HG02870 (cell line): ENCODE results near the gene SLC13A1.

ENCODE experiments used
- ATAC-seq: cut with Tn5 transposase; IDR thresholded peaks from one replicate; pipeline ENCODE4 v1.9.1; 2021; ENCODE audit warnings: mild to moderate bottlenecking, moderate library complexity; ENCODE audit not compliant: unreplicated experiment

SLC13A1 gene

GRCh38 chr7:123198668-123199652 is 809 bp downstream of the SLC13A1 start:
- ATAC-seq = no peak

DNA sequence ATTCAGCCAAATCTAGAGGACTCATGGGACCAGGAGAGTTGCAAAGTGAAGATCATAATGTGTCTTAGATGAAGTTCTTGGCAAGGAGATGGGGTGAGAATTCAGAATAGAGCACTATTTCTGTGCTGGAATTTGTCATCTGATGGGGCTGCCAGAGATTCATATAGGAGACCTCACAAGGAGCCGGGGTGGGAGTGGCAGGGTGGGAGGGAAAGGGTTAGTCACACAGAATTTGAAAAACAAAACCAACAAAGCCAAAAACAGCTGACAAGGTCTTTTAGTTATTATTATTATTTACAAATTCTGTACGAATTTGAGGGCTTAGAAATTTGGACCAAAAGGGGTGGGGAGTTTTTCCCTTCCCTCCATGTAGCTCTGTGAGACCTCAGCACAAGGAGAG is 1.7 kb downstream of the SLC13A1 start:
- ATAC-seq = no peak

DNA sequence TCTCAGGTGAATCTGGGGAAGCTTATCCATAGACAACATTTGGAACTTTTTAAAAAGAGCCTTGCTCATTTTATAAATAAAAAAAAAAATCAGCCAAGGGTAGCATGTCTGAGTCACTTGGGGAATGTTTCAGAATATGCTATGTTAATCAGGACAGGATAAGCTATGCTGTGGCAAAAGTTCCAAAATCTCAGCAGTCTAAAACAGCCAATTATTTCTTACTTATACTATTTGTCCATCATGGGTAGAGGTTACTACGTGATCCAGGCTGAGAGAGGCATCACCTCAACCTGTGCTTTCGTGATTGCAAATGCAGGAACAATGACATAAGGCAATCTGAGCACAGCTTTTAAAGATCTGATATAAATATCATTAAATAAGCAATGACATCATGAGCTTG is 6.5 kb downstream of the SLC13A1 start:
- no peak for ATAC-seq

DNA sequence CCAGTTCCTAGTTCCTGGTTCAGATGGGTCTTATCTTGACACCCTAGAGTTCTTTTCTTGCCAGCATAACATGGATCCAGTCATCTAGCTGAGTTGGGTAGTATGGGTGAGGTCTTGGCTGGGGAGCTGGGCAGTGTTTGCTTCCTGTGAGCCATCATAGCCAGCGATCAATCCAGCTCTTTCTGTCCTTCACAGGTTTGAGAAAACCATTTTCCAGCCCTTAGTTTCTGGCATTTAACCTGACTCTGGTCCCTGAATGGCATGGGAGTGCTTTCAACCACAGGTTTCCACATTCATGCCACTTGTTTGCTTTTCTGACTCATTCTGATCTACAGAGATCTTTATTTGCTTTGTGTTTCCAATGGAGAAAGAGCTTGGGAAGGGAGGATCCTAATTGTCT is 8.6 kb downstream of the SLC13A1 start:
- ATAC-seq = no peak

DNA sequence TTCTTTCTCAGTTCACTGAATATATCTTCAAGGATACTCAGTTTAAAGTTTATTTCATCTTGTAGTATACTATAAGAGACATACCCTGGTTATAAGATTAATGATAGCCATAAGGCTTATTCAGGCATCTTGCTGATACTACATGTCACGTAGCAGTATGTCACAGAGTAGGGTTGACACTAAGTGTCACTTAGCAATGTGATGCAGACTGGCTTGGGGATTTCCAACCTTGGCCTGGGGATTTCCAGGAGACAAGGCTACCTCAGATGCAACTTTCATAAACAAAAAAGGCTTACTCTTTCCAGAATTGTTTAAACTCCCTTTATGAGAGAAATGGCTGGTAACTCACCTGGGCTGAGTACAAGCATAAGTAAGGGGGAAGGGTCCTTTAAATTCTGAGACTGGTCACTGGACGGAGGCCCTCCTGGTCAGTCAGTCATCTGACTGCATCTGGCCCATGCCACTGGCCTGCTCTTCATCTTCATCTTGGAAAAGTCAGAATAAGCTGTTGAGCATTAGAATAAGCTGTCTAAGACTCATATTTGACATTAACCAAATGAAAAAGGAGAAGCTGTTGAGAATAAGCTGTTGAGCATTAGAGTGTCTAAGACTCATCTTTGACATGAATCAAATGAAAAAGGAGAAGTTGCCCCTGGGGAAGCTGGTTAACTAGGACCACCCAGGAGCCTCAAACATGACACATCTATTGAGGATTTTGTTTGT is 9.5 kb downstream of the SLC13A1 start:
- ATAC-seq = peak; percentile 94

DNA sequence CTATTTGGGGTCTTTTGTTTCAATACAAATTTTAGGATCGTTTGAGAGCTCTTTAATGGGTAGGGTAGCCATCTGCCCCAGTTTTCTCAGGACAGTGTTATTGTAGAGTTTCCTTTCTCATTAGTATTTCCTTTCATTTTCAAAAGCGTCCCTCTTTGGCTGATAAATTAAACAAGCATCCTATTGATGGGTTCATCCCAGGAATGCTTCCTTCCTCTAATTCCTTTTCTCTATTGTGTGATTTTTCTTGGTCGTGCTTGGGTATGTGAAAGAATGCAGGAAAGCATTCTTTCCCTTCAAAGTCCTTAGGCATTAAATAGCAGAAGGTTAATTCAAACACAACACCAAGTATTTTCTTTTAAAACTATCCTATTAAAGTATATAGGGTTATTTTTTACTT is 14.0 kb downstream of the SLC13A1 start:
- no peak for ATAC-seq

GRCh38 chr7:123184271-123184670 is 15.5 kb downstream of the SLC13A1 start:
- ATAC-seq = no peak

GRCh38 chr7:123183431-123183830 is 16.3 kb downstream of the SLC13A1 start:
- ATAC-seq = no peak

DNA sequence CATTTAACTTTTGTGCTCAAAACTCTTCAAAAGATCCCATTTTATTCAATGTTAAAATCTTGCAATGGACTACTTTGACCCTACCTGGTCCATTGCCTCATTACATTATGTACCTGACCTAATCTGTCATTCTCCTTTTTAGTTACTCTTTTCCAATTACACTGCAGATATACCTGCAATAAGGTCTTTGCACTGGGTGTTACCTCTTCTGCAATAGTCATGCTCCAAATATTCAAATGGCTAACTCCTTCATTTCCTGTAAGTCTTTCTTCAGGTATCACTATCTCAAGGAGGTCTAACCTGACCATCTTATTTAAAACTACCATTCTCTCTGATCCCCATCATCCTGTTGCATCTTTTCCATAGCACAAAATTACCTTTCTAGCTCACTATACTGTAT is 22.3 kb downstream of the SLC13A1 start:
- ATAC-seq = no peak

DNA sequence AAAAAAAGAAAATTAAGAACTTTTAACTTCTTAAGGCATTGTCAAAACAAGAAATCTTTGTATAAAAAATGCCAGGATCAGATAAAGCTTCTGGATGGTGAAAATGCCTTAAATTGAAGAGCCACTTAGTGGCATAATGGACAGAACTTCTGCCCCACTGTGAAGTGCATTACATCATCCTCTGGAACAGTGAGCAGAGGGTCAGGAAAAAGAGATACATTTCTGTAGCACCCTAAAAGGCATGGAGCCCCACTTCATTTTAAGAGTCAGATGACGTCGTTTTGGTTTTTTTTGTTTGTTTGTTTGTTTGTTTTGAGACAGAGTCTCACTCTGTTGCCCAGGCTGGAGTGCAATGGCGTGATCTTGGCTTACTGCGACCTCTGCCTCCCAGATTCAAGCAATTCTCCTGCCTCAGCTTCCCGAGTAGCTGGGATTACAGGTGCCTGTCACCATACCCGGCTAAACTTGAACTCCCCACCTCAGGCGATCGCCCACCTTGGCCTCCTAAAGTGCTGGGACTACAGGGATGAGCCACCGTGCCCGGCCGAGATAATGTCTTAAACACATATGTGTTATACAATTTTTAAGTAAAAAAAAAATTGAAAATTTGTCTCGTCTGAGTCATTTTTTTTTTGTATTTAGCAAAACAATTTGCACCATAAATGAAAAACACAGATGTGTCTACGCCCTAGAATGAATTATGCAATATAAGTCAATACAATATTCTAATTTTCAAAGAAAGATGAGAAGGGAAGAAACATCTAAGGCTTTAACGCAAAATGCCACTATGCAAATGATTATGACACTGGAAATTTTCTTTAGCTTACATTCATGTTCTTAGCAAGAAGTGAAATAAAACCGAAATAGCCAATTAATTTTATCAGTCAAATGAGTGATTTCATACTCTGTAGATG is 29.2 kb downstream of the SLC13A1 start:
- no peak for ATAC-seq

DNA sequence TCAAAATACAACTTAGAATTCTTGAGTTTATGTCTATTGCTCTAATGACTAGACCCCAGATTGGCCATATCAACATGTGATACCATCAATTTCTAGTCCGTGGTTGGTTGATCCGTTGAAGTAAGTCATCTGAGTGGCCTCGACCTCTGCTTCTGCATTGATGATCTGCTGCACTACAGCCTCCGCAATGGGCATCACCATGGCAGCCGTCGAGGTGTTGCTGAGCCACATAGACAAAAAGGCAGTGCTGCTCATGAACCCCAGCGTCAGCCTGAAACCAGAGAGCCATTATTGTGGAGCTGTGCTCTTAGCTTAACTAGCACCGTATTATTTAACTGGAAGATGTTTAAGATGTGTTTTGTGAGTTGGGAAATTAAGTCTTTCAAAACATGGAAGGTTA is 30.7 kb downstream of the SLC13A1 start:
- ATAC-seq = no peak

DNA sequence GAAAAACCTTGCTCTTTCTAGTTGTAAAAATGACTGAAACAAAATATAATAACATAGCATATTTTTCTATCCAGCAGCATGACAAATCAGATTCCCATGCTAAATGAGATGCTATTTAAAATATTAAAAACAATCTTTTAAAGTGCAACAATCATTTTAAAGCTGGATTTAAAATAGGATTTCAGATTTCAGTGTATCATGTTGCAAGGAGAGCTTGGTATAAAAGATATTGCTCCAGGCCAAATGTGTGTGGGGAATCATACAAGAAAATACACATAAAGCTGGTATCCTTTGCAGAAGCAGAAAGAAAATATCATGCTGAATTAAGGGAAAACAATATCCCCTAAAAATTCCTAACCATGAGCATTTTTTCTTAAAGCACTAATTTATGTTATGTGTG is 42.2 kb downstream of the SLC13A1 start:
- no peak for ATAC-seq

DNA sequence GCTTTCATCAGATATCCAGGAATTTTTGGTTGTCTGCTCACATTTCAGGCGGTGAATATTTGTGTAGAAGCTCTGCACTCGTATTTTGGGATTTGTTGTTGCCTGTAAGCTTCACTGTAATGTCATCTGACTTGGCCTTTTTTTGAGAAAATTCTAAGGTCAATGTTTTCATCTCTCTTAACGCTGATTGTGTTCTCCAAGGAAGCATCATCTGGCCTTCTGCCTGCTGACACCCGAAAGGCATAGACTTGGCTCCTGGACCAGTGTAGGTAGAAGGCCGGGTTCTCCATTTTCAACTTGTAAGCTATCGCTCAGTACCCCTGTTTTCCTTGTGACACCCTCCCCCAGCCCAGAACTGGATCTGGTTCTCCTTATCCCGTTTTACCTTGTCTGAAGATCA is 44.2 kb downstream of the SLC13A1 start:
- no peak for ATAC-seq

- ATAC-seq = peak; percentile 98
These were observed 45.4 kb downstream of the SLC13A1 start for GRCh38 chr7:123154231-123154860.

DNA sequence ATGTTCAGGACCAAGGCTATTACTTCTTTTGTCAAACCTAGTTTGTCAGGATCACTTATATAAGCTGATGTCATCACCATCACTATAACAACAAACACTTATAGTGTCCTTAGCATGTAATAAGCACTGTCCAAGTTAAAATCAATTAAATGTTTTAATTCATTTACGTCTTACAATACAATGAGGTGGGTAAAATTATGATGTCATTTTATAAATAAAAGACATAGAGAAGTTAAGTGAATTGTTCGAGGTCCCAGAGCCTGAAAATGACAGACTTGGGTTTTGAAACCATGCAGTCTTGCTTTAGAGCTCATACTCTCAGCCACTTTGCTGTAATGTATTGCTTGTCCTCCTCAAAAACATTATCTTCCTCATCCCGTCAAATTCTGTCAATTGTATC is 48.3 kb downstream of the SLC13A1 start:
- no peak for ATAC-seq

DNA sequence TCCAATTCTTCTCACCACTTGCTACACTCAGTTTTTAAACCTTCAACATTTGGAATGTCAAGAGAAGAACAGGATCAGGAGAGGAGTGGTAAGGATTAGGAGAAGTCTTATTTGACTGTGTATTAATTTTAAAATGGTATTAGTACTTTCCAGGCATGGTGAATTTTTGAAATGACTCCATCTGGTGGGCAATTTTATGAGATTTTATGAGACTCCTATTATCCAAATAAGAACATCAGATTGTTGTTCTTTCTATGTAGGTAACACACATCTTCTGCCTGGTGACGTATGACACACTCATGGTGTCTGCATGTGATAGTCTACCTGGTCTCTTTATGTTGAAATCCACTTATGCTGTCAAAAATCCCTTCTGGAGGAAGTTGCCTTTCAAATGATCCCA is 51.0 kb downstream of the SLC13A1 start:
- ATAC-seq = no peak

DNA sequence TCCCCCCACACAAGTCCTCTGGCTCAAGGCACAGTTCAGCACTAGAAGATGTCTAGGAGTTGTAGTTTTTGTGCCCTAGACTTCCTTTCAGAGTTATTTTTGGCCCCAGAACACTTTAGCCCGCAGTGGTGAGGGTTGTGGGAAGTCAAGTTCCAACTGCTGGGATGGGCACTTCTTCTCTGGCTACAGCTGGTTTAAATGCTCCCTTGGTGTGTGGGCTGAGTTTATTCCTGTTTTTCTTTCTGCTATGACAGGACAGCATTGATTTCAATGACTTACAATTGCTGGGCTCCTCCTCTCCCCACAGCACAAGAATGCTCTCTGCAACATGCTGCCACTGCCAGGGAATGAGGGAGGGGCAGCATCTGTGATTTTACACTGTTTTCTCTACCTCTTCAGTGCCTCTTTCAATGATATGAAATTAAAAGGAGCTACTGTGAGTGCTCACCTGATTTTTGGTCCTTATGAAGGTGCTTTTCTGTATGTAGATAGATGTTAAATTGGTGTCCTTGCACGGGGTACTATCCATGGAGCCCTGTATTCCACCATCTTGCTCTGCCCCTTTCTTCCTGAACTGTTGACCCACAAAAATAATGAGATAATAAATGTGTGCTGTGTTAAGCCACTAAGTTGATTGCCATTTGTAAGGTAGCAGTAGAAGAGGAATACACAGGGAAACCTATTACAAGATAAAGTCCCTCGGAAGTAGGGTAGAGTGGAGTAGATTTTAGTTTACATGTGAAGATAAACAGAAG is 56.3 kb downstream of the SLC13A1 start:
- no peak for ATAC-seq

DNA sequence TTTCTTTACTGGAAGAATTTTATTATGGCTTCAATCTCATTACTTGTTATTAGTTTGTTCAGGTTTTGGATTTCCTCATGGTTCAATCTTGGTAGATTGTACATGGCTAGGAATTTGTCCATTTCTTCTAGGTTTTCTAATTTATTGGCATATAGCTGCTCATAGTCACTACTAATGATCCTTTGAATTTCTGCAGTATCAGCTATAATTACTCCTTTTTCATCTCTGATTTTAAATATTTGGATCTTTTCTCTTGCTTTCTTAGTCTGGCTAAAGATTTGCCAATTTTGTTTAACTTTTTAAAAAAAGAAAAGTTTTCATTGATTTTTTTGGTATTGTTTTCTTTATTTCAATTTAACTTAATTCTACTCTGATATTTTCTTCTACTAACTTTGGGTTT is 59.2 kb downstream of the SLC13A1 start:
- ATAC-seq = no peak

- no peak for ATAC-seq
These were observed 63.8 kb downstream of the SLC13A1 start for GRCh38 chr7:123135960-123136359.

- ATAC-seq = no peak
These were observed 65.8 kb downstream of the SLC13A1 start for GRCh38 chr7:123133924-123134323.
